ENCODE data around the gene AOPEP.

DNA sequence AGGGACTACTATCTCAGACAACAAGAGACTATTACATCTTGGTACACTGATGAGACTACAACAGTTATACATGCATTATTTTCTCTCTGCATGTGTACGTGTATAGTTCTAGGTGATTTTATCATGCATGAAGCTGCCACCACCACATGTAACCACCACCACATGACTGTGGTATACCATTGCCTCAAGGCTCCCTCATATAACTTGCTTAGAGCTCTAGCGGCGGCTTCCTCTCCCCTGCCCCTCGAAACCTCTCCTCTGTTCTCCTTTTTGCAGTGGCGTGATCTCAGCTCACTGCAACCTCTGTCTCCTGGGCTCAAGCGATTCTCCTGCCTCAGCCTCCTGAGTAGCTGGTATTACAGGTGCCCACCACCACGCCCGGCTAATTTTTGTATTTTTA, 162.3 kb downstream of the AOPEP start:
- TF ChIP-seq, protein P1, sequence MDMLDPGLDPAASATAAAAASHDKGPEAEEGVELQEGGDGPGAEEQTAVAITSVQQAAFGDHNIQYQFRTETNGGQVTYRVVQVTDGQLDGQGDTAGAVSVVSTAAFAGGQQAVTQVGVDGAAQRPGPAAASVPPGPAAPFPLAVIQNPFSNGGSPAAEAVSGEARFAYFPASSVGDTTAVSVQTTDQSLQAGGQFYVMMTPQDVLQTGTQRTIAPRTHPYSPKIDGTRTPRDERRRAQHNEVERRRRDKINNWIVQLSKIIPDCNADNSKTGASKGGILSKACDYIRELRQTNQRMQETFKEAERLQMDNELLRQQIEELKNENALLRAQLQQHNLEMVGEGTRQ (IDR thresholded peaks at IDR 0.05; ENCODE audit: borderline replicate concordance, low read depth, low read length), result no peak
- TF ChIP-seq, protein P2, sequence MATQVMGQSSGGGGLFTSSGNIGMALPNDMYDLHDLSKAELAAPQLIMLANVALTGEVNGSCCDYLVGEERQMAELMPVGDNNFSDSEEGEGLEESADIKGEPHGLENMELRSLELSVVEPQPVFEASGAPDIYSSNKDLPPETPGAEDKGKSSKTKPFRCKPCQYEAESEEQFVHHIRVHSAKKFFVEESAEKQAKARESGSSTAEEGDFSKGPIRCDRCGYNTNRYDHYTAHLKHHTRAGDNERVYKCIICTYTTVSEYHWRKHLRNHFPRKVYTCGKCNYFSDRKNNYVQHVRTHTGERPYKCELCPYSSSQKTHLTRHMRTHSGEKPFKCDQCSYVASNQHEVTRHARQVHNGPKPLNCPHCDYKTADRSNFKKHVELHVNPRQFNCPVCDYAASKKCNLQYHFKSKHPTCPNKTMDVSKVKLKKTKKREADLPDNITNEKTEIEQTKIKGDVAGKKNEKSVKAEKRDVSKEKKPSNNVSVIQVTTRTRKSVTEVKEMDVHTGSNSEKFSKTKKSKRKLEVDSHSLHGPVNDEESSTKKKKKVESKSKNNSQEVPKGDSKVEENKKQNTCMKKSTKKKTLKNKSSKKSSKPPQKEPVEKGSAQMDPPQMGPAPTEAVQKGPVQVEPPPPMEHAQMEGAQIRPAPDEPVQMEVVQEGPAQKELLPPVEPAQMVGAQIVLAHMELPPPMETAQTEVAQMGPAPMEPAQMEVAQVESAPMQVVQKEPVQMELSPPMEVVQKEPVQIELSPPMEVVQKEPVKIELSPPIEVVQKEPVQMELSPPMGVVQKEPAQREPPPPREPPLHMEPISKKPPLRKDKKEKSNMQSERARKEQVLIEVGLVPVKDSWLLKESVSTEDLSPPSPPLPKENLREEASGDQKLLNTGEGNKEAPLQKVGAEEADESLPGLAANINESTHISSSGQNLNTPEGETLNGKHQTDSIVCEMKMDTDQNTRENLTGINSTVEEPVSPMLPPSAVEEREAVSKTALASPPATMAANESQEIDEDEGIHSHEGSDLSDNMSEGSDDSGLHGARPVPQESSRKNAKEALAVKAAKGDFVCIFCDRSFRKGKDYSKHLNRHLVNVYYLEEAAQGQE (IDR thresholded peaks at IDR 0.05; ENCODE audit: low read depth, low read length), result no peak
- no peak for TF ChIP-seq EZH2phosphoT487 (IDR thresholded peaks at IDR 0.05; ENCODE audit: borderline replicate concordance, low read depth)
- TF ChIP-seq FOSL2 (IDR thresholded peaks at IDR 0.05; ENCODE audit: borderline replicate concordance, low read depth), result no peak
- TF ChIP-seq, protein P3, sequence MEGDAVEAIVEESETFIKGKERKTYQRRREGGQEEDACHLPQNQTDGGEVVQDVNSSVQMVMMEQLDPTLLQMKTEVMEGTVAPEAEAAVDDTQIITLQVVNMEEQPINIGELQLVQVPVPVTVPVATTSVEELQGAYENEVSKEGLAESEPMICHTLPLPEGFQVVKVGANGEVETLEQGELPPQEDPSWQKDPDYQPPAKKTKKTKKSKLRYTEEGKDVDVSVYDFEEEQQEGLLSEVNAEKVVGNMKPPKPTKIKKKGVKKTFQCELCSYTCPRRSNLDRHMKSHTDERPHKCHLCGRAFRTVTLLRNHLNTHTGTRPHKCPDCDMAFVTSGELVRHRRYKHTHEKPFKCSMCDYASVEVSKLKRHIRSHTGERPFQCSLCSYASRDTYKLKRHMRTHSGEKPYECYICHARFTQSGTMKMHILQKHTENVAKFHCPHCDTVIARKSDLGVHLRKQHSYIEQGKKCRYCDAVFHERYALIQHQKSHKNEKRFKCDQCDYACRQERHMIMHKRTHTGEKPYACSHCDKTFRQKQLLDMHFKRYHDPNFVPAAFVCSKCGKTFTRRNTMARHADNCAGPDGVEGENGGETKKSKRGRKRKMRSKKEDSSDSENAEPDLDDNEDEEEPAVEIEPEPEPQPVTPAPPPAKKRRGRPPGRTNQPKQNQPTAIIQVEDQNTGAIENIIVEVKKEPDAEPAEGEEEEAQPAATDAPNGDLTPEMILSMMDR (IDR thresholded peaks at IDR 0.05), result no peak
- TF ChIP-seq MXI1 (IDR thresholded peaks at IDR 0.05; ENCODE audit: low read depth, low read length), result no peak
- TF ChIP-seq TAF1 (IDR thresholded peaks at IDR 0.05; ENCODE audit: borderline replicate concordance, low read depth, low read length), result no peak
- TF ChIP-seq RFX5 (IDR thresholded peaks at IDR 0.05; ENCODE audit: low read length), result no peak
